Measurements from ENCODE around the gene CLIC4. TPM values are rescaled to one million over a fixed set of nuclear protein-coding genes. Genes with fewer than 3 reads are reported as not detected.

Gene CLIC4
- total and polyA plus RNA-seq, 9 of the 15 experiments (the other 6 are each of a cell fraction or from before 2014, with no cell fraction given): 16.0 to 67.5 (median 38.4) TPM

DNA sequence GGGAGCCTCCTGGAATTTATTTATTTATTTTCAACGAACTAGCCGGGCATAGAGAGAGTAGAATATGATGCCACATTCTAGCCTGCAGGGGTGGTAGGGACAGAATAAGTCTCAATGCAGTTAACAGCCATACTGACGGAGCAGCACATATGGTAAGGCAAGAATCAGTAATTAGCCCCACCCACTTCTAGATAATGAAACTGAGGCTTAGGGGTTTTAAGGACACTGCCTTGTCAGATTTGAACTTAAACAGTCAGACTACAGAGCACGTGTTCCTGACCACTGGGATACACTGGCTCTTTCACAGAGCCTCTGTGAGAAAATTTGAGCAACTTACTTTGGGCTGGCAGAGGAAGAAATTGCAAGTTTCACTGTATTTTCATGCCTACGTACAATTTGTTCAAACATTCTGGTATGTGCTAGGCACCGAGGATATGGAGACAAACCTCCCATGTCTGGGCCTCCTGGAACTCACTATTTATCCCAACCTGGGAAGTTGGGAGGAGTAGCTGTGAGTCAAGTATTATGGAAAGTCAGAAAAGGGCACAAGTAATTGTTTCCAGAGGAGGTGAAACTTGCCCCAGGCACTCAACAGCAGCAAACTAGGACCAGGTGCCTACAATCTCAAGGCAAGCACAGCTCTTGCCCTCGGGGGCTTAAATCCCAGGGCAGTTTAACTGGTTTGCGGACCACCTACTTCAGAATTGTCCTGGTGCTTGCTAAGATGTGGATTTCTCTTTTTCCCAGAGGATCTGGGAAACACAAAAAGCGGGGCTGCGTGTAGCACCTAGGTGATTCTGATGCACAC lies 1.6 kb upstream of the CLIC4 start (continued):
- TF ChIP-seq, protein P1, sequence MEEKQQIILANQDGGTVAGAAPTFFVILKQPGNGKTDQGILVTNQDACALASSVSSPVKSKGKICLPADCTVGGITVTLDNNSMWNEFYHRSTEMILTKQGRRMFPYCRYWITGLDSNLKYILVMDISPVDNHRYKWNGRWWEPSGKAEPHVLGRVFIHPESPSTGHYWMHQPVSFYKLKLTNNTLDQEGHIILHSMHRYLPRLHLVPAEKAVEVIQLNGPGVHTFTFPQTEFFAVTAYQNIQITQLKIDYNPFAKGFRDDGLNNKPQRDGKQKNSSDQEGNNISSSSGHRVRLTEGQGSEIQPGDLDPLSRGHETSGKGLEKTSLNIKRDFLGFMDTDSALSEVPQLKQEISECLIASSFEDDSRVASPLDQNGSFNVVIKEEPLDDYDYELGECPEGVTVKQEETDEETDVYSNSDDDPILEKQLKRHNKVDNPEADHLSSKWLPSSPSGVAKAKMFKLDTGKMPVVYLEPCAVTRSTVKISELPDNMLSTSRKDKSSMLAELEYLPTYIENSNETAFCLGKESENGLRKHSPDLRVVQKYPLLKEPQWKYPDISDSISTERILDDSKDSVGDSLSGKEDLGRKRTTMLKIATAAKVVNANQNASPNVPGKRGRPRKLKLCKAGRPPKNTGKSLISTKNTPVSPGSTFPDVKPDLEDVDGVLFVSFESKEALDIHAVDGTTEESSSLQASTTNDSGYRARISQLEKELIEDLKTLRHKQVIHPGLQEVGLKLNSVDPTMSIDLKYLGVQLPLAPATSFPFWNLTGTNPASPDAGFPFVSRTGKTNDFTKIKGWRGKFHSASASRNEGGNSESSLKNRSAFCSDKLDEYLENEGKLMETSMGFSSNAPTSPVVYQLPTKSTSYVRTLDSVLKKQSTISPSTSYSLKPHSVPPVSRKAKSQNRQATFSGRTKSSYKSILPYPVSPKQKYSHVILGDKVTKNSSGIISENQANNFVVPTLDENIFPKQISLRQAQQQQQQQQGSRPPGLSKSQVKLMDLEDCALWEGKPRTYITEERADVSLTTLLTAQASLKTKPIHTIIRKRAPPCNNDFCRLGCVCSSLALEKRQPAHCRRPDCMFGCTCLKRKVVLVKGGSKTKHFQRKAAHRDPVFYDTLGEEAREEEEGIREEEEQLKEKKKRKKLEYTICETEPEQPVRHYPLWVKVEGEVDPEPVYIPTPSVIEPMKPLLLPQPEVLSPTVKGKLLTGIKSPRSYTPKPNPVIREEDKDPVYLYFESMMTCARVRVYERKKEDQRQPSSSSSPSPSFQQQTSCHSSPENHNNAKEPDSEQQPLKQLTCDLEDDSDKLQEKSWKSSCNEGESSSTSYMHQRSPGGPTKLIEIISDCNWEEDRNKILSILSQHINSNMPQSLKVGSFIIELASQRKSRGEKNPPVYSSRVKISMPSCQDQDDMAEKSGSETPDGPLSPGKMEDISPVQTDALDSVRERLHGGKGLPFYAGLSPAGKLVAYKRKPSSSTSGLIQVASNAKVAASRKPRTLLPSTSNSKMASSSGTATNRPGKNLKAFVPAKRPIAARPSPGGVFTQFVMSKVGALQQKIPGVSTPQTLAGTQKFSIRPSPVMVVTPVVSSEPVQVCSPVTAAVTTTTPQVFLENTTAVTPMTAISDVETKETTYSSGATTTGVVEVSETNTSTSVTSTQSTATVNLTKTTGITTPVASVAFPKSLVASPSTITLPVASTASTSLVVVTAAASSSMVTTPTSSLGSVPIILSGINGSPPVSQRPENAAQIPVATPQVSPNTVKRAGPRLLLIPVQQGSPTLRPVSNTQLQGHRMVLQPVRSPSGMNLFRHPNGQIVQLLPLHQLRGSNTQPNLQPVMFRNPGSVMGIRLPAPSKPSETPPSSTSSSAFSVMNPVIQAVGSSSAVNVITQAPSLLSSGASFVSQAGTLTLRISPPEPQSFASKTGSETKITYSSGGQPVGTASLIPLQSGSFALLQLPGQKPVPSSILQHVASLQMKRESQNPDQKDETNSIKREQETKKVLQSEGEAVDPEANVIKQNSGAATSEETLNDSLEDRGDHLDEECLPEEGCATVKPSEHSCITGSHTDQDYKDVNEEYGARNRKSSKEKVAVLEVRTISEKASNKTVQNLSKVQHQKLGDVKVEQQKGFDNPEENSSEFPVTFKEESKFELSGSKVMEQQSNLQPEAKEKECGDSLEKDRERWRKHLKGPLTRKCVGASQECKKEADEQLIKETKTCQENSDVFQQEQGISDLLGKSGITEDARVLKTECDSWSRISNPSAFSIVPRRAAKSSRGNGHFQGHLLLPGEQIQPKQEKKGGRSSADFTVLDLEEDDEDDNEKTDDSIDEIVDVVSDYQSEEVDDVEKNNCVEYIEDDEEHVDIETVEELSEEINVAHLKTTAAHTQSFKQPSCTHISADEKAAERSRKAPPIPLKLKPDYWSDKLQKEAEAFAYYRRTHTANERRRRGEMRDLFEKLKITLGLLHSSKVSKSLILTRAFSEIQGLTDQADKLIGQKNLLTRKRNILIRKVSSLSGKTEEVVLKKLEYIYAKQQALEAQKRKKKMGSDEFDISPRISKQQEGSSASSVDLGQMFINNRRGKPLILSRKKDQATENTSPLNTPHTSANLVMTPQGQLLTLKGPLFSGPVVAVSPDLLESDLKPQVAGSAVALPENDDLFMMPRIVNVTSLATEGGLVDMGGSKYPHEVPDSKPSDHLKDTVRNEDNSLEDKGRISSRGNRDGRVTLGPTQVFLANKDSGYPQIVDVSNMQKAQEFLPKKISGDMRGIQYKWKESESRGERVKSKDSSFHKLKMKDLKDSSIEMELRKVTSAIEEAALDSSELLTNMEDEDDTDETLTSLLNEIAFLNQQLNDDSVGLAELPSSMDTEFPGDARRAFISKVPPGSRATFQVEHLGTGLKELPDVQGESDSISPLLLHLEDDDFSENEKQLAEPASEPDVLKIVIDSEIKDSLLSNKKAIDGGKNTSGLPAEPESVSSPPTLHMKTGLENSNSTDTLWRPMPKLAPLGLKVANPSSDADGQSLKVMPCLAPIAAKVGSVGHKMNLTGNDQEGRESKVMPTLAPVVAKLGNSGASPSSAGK (IDR thresholded peaks at IDR 0.05): peak; percentile 86
- TF ChIP-seq CXXC5 (CRISPR knock-in tag; IDR thresholded peaks at IDR 0.05): 0 out of 2 replicates have a peak, but pooled peaks have one; percentile 4
- TF ChIP-seq HDAC3 (IDR thresholded peaks at IDR 0.05; ENCODE audit: borderline replicate concordance, partially characterized antibody): no peak
- TF ChIP-seq, protein P2, sequence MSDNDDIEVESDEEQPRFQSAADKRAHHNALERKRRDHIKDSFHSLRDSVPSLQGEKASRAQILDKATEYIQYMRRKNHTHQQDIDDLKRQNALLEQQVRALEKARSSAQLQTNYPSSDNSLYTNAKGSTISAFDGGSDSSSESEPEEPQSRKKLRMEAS (CRISPR knock-in tag; IDR thresholded peaks at IDR 0.05): peak; percentile 29; the same call in 1 of the 2 replicates
- no peak for TF ChIP-seq ZNF347 (CRISPR knock-in tag; IDR thresholded peaks at IDR 0.05; ENCODE audit: low read depth)
- peak; percentile 38 for TF ChIP-seq RBBP5 (IDR thresholded peaks at IDR 0.05; ENCODE audit: borderline replicate concordance, insufficient read depth, low read length, poor library complexity, severe bottlenecking)
- no peak for TF ChIP-seq MTA3 (IDR thresholded peaks at IDR 0.05; ENCODE audit: borderline replicate concordance)
- TF ChIP-seq ZNF431 (CRISPR knock-in tag; IDR thresholded peaks at IDR 0.05): no peak
- TF ChIP-seq ZNF785 (CRISPR knock-in tag; IDR thresholded peaks at IDR 0.05): no peak
- TF ChIP-seq, protein P3, sequence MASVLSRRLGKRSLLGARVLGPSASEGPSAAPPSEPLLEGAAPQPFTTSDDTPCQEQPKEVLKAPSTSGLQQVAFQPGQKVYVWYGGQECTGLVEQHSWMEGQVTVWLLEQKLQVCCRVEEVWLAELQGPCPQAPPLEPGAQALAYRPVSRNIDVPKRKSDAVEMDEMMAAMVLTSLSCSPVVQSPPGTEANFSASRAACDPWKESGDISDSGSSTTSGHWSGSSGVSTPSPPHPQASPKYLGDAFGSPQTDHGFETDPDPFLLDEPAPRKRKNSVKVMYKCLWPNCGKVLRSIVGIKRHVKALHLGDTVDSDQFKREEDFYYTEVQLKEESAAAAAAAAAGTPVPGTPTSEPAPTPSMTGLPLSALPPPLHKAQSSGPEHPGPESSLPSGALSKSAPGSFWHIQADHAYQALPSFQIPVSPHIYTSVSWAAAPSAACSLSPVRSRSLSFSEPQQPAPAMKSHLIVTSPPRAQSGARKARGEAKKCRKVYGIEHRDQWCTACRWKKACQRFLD (CRISPR knock-in tag; IDR thresholded peaks at IDR 0.05): 0 out of 2 replicates have a peak, but pooled peaks have one; percentile 14
- no peak for TF ChIP-seq TFAM (CRISPR knock-in tag; conservative IDR thresholded peaks at IDR 0.05)
- no peak for TF ChIP-seq ZNF436 (CRISPR knock-in tag; IDR thresholded peaks at IDR 0.05)
- TF ChIP-seq KLF16 (IDR thresholded peaks at IDR 0.05): no peak

All from K562 (cell line).